Embryonic facial prominence (tissue), 1 donor: ENCODE data around the gene ANKZF1.
"Not testable (repeated sequence)": the region's sequence is repeated elsewhere in the genome, so short reads cannot be mapped to it uniquely, and the experiment has no call there.

Experiments used
- DNase-seq: peaks from one replicate; pipeline ENCODE4 v3.0.0-alpha.2; 2016; ENCODE audit errors: extremely low spot score

The ANKZF1 gene

DNA sequence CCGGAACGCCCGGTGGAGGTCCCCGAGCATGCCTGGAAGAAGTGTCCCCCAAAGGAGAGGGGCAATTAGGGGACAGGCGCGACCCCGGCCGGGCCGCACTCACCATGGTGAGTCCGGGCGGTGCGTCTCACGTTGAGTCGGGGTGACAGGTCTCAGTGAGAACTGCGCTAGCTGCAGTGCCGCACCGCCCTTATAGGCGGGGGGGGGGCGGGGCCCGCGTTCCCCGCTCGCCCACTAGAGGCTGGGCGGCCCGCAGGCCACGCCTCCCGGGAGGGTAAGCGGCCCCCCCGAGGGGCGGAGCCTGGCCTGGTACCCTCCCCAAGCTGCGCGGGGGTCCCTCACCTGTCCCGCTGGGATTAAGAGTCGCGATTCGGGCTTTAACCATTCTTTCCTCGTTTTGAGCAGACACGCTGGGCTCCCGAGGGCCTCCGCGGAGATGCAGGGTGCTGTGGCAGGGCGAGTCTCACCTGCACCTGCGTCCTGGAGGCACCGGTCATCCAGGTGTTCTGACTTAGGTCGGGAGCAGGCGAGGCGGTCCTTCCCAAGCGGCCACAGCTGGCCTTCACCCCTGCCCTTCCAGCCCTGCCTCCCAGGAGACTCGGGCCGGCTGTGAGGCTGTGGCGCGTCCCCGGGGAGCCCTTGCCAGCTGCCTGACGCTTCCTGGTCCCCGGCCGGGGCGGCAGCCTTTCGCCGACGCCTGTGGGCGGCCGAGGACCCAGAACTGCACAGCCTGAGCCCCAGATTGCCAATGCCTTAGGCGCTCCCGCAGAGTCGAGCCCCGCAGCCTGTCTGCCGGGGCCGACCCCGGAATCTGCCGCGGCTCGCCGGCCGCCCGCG, 24.4 kb downstream of the ANKZF1 start, which contains the start of gene TUBA4A:
Gene TUBA4A (minus strand): TSS at position 166 of the 837 bp plus-strand sequence. CDS start 60 bp downstream, at position 106.
- no peak for DNase-seq

DNA sequence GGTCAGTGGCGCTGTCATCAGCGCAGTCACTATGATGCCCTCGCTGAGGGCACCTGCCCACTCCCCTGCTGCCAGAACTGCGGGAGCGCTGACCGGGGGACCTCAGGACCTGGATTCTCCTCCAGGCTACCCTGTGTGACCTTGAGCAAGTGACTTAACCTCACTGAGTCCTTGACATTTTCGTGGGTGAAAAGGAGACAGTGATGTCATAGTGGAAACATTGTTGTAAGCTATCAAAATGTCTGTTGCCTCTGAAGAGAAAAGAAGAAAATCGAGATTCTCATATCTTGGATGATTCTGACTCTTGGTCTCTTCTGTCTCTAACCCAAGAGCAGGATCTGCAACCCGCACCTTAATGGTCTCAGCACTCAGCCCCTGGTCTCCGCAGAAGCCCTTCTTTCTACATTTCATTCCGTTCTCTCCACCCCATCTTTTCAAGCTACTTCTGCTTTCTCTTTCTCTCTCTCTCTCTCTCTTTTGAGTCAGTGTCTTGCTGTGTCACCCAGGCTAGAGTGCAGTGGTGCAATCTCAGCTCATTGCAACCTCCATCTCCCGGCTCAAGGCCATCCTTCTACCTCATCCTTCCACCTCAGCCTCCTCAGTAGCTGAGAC, 25.1 kb downstream of the ANKZF1 start:
- no peak for DNase-seq

DNA sequence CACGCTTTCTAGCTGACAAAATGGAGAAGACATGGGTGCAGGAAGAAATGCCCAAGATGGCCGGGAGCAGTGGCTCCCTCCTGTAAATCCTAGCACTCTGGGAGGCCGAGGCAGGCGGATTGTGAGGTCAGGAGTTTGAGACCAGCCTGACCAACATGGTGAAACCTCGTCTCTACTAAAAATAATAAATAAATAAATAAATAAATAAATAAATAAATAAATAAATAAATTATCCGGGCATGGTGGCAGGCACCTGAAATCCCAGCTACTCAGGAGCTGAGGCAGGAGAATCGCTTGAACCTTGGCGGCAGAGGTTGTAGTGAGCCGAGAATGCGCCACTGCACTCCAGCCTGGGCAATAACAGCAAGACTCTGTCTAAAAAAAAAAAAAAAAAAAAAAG, 29.3 kb downstream of the ANKZF1 start:
- DNase-seq = not testable (repeated sequence)

DNA sequence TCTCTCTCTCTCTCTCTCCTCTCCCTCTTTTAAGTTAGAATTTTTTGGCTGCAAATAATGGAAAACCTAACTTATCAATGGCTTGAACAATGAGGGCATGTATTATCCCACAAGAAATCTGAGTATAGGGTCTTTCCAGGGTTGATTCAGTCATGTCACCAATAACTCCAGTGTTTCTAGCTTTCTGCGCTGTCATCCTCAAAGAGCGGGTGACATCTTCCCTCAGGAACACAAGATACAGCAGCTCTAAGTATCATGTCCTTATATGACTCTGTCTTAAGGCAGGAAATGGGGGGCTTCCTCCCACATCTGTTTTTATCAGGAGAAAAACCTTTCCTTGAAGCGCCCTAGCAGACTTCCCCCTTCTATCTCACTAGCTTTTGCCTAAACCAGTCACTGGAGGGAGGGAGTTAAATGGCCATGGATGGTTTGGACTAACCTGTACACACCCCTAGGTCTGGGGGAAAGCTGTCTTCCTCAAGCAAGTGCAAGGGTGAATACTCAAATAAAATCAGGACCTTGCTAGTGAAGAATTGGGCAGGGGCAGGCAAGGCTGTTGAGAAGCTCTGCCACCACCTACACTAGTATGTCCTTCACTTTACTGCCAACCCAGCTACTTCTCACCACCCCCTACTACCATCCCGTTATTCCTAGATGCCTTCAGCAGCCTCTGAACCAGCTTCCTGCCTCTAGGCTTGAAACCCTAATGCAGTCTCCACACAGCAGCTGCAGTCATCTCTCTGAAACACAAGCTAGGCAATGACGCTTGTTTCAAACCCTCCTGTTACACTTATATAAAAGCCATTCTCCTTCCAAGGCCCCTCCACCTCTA, 31.6 kb downstream of the ANKZF1 start:
- no peak for DNase-seq

DNA sequence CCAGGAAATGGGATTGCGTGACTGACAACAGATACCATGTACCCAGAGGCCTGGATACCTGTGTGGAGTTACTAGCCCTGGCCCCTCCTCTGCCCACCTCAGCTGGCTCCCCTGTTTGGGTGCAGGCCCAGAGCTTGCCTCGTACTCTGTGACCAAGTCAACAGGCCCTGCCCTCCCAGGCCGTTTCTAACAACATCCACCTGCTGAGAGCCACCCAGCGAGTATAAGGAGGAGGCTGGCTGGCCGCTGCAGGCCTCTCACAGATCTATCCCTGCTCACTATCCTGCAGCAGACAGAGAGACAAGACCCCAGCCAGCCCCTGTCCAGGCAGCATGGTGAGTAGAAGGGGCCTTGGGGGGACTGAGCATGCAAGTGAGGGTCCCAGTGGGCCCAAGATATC, 36.6 kb downstream of the ANKZF1 start:
- no peak for DNase-seq

DNA sequence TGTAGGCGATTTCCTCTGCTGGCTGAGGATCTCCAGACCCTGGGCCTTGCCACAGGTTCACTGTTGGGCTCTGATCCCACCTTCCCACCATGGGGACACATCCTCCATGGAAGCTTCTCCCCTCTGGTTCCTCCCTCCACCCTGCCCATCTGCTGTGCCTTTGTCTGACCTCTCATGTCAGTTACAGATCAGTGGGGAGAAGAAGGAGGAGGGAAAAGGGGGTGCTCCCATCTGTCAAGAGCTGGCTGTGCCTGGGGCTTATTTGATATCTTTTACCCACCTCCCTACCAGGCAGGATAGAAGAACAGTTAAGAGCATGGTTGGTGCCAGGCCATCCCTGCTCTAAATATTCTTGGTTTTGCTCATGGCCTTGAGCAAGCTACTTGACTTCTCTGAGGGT, 37.3 kb downstream of the ANKZF1 start:
- DNase-seq = no peak

DNA sequence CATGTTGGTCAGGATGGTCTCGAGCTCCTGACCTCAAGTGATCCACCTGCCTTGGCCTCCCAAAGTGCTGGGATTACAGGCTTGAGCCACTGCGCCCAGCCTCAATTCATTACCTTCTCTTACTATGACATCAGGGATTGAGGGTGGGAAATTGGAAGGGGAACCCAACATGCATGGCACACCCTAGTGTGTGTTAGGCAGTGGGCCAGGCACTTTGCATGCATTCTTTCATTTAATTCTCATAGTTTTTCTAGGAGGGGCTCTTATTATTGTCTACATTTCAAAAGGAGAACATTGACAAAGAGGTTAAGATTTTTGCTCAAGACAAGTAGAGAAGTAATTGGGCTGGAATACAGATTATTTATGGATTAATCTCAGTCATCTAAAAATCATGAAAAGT, 38.7 kb downstream of the ANKZF1 start:
- no peak for DNase-seq

DNA sequence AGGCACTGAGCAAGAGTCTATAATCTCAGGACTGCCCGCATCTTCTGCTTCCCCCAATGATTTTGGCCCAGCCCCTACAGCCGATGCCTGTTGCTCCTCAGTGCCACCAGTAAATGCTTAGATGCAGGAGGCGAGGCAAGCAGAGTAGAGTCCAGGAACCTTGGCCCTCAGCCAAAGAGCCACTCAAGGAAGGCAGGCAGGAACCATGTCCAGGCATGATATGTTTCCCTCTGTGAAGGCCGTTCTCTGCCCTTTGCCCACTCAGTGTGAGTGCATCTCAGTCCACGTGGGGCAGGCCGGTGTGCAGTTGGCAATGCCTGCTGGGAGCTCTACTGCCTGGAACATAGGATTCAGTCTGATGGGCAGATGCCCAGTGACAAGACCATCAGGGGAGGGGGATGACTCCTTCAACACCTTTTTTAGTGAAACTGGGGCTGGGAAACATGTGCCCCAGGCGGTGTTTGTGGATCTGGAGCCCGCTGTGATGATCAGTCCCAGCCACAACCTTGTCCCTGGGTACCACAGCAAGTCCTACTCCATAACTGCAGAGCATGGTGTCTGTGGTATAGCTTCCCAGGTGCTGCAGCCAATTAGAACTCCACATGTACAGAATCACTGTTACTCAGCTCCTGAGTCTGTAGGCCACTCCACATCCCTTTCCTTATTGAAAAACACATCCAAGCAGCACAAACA, 39.9 kb downstream of the ANKZF1 start:
- DNase-seq = no peak

DNA sequence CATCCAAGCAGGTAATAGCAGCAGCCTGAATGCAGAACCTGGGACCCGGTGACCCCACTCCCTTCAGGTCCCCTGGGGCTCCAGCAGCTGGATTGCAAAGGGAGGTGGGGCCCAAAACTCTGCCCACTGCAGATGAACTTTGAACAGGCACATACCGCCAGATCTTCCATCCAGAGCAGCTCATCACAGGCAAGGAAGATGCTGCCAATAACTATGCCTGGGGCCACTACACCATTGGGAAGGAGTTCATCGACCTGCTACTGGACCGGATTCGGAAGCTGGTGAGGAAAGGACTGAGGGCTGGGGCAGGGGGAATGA, 40.4 kb downstream of the ANKZF1 start:
- DNase-seq = no peak

DNA sequence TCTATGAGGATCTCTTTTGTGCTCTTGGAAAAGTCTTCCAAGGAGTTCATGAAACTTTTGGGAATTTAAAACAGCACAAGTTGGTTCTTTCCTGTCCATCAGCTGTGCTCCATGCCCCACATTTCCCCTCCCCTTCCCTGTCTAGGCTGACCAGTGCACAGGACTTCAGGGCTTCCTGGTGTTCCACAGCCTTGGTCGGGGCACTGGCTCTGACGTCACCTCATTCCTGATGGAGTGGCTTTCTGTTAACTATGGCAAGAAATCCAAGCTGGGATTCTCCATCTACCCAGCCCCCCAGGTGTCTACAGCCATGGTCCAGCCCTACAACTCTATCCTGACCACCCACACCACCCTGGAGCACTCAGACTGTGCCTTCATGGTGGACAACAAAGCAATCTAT, 41.4 kb downstream of the ANKZF1 start:
- no peak for DNase-seq

DNA sequence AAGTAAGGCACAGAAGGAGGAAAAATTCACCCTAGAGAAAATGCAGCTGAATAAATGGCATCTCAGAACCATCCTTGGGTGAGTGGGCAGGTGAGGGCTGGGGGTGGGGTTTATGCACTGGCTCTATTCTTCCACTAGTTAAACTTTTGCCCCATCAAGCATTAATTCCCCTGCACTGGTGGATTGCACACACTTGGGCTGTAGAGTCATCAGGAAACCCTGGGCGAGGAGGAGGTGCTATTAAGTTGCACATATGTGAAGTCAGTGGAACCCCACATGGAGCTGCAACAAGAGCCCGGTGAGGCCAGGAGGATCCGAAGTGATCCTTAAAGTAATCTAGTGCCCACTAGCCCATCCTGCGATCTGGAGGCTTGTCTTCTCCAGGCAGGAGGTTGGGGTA, 42.8 kb downstream of the ANKZF1 start:
- DNase-seq = no peak

DNA sequence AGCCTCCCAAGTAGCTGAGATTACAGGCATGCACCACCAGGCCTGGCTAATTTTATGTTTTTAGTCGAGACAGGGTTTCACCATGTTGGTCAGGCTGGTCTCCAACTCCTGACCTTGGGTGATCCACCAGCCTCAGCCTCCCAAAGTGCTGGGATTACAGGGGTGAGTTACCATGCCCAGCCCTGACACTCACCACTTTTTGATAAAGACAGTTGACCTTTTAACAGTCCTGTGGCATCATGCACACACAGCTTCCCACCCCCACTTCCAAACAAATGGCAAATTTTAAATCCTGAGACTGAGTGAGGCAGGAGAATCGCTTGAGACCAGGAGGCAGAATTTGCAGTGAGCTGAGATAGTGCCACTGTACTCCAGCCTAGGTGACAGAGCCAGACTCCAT, 43.4 kb downstream of the ANKZF1 start:
- no peak for DNase-seq

DNA sequence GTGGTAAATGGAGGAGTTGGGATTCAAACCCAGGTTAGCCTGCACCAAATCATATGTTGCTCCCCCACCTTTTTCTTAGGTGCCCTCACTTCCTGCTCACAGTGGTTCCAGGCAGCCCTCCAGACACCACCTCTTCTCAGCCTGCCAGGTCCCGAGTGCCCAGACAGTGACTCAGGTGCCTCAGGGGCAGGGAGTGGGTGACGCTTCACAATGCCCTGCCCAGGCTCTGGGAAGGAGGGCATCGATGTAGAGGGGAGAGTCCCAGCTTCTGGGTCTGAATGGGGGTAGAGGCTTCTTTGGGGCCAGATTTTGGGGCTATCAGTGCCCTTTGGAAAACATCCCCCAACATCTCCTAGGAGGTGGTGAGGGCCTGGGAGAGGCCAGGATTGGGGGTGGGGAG, 44.3 kb downstream of the ANKZF1 start:
- DNase-seq = no peak

DNA sequence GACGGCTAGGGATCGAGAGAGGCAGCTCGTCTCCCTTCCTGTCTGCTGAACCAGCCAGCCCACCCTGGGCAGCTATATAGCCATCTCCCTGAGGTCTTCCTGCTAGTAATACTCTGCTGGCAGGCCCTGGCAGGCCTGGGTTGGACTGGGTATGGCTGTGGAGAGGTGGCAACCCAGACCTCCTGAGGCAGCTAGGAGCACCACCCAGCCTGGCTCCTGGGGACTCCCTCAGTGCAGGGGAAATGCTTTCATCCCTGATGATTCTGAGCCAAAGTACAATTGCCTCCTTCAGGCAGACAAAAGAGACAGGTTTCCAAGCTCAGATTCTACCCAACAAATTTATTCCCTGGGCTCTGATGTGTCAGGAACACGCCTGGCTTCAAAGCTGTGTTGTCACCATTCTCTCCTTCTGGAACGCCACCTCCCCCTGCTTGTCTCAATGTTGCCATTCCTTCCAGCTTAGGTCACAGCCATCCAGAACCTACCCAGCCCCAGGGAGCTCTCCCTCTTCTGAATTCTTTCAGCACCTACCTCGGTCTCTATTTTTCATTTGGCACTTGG, 44.8 kb downstream of the ANKZF1 start:
- DNase-seq = no peak

DNA sequence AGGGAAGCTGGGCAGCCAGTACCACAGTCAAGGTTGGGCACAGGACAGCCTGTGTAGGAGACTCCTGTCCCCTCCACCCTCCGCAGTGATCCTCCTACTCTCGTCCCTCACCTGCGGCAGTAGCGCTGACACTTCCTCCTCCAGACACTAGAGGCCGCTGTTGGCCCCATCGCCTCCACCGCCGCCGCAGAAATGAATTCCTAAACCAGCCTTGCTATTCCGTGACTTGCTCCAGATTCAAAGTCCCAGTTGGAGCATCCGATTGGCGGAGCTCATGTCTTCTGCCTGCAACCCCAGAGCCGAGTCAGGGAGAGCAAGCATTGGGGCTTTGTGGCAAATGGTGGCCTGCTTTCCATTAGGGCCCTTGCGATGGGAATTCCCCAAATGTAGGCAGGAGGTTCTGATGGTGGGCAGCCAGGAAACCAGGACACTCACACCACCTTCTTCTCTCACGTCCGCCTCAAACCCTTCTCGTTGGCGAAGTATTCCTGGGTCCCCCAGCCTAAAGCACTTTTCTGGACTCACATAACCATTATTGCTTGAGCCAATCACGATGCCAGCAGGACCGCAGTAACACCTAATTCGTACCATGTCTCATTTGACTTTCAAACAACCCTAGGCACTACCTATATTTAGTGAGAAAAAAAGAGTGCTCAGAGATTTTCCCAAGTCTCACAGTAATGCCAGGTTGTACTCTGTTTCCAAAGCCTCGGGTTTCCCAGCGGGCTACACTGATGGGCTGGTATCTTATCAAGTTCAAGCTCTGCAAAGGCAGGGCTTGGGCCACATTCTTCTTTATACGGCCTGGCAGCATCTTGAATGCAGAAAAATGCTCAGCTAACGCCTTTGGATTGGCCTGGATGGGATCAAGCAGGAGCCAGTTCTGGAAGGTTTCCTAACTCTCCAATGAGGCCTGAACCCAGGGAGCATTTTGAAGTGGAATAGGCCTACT, 48.4 kb downstream of the ANKZF1 start:
- peak; percentile 73 for DNase-seq

DNA sequence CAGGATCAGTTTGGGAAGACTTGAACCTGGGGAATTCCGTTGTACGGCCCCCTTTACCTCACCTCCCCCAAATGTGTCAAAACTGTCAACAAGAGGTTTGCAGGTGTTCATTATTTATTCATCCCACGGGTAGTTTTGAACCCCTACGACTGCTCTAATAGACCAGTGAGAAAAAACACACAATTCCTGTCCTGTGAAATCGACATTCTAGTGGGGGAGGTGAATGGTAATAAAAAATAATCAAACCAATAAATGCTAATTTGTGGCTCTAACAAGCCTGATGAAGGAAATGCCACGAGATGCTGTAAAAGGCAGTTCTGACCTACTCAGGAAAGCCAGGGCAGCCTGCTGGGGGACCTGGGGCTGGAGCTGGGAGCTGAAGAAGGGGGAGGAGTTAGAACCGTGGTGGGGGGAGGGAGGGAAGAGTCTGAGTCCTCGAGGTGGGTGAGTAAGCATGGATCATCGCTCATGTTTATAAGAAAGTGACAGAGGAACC, 49.1 kb downstream of the ANKZF1 start:
- no peak for DNase-seq

DNA sequence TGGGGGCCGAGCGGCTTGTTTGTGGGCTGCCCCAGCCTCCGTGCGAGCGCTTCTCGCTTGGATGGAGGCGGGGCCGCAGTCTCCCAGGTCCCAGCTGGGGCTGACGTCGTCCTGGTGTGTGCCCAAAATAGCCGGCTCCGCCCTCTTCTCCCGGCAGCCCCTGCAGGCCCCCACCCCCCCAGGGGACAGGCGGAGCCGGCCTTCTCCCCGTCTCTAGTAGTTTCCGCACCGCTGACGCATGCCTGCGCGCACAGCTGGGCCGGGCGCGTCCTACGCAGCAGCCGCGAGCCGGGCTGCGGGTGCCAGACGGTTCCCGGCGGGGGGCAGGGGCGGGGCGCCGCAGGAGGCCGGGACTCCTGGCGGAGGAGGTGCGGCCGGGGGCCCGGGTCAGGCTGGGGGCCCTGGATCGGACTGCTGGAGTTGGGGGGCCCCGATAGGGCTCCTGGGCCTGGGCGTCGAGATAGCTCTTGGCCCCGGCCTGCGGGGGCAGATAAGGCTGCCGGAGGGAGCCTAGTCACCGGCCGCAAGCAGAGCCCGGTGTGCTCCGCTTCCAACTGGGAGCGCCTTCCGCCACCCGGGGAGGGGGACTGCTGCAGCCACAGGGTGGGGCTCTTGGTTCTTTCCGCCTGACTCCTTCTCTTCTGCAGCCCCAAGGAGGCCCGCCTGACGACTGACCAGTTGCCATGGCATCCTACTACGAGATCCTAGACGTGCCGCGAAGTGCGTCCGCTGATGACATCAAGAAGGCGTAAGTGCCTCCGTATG, 49.7 kb downstream of the ANKZF1 start, which contains the start of gene DNAJB2:
Gene DNAJB2 (plus strand): TSS at position 216 of the 765 bp plus-strand sequence. CDS start 468 bp downstream, at position 684.
- DNase-seq = peak; percentile 95

DNA sequence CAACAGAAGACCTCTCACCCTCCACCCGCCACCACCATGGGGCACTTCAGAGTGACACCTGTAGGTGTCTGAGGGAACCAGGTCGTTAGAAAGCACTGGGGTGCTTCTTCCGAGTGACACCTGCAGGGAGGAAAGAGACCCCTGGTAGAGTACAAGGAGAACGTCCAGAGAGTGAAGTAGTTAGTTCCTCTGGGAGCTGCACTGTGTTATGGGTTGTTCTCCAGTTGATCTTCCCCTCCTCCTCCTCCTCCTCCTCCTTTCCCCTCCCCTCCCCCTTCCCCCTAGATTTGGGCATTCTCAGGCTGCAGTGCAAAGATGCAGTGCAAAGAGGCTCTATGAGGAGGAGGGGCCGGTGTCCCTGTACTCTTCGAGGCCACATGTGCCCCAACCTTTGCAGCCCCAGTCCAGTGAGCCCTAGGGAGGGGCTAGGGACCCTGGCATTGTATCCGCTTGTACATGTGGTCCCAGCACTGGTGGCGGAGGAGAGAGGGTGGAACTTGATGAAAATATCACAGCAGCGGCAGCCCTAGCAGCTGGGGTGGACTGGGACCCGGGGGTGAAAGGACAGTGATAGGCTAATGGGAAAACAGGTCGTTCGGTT, 50.4 kb downstream of the ANKZF1 start:
- no peak for DNase-seq

DNA sequence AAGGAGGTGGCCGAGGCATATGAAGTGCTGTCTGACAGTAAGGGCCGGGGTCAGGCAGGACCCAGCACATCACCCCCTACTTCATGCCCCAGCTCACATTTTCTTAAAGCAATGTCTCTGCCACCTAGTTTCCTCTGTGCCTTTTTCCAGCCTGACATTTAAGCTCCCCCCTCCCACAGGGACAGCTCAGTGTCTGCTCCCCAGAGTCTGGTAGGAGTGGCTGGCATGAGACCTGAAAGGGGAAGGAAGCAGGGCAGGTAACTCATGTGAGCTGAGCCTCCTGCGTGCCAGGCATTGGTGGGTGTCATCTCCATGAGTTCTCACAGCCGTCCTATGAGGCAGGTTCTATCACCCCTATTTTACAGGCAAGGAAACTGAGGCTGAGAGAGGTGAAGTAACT, 51.0 kb downstream of the ANKZF1 start:
- no peak for DNase-seq
